ENCODE results near the gene PHYHIPL. TPM values are rescaled to one million over a fixed set of nuclear protein-coding genes. Genes with fewer than 3 reads are reported as not detected.

PHYHIPL gene
- total and polyA plus RNA-seq, 2 of the 8 experiments (the other 6 are each of a cell fraction or from before 2014, with no cell fraction given): 0.23 to 0.48 TPM

DNA sequence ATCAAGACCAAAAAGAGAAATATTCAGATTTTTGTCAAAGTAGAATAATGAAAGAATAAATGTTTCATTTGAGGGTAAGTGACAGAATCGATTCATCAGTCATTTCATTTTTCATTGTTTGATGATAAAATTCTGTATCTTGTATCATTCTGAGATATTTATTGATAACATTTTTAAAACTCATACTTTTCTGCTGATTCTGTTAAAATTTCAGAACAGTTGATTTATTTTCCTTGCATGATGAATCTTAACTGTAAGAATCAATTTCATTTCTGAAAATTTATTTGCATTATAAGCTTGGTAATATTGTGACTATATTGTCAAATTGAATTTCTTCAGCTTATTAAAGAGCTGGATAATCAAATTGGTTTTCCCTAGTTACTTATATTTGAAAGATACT, 13.9 kb downstream of the PHYHIPL start:
- H3K4me2 ChIP-seq (ENCODE audit: insufficient read depth in 1 of 2, low read depth in 2 of 2, low read length in 2 of 2): no peak overlapping the region
- FAIRE-seq: no peak
- CTCF ChIA-PET (ENCODE audit: partially characterized antibody): no interaction called here

More for the DNA sequence above, 13.9 kb downstream of the PHYHIPL start:
- H3K27ac ChIP-seq (ENCODE audit: low read depth, low read length): no peak overlapping the region
- H3K18ac ChIP-seq (ENCODE audit: extremely low read depth, low read length): no peak overlapping the region
- no peak overlapping the region for H3K56ac ChIP-seq (replicated peaks; ENCODE audit: insufficient read length, low read depth, low read length)
- H3K23me2 ChIP-seq (ENCODE audit: low read depth, low read length): no peaks in the 10 kb centered on the region
- H3K79me1 ChIP-seq (ENCODE audit: low read depth, low read length): no peaks in the 10 kb centered on the region
- H4K5ac ChIP-seq (ENCODE audit: insufficient read length, low read depth, low read length): no peak overlapping the region
- no peaks in the 10 kb centered on the region for H4K20me1 ChIP-seq (replicated peaks in 1 of 2; ENCODE audit: control insufficient read depth in 1 of 2, insufficient read depth in 2 of 2, low read length in 2 of 2)
- H2BK12ac ChIP-seq (ENCODE audit: low read depth, low read length): no peak overlapping the region
- H2BK20ac ChIP-seq (ENCODE audit: low read length): no peak overlapping the region
- H3K4ac ChIP-seq (replicated peaks; ENCODE audit: insufficient read length, low read depth, low read length): no peak overlapping the region
- H2BK5ac ChIP-seq (ENCODE audit: low read depth, low read length): no peak overlapping the region
- TF ChIP-seq EGR1 (IDR thresholded peaks at IDR 0.05; ENCODE audit: borderline replicate concordance, low read depth, low read length): no peak
- TF ChIP-seq GTF2F1 (IDR thresholded peaks at IDR 0.05; ENCODE audit: borderline replicate concordance, low read depth, low read length): no peak
- no peak for TF ChIP-seq HDAC6 (IDR thresholded peaks at IDR 0.05; ENCODE audit: low read depth, low read length)
- no peak for TF ChIP-seq SUZ12 (IDR thresholded peaks at IDR 0.05; ENCODE audit: low read length)
- TF ChIP-seq RFX5 (IDR thresholded peaks at IDR 0.05; ENCODE audit: borderline replicate concordance, low read depth, low read length): no peak
- TF ChIP-seq ZNF274 (IDR thresholded peaks at IDR 0.05; ENCODE audit: borderline replicate concordance, extremely low read depth, low read length): no peak
- no peak for TF ChIP-seq SRF (IDR thresholded peaks at IDR 0.05; ENCODE audit: low read depth, low read length)
- H3K79me2 ChIP-seq (ENCODE audit: control insufficient read depth in 1 of 2, insufficient read depth in 2 of 2, low read length in 2 of 2): no peaks in the 10 kb centered on the region
- H3K27me3 ChIP-seq (replicated peaks in 1 of 4; ENCODE audit: control insufficient read depth in 3 of 4, extremely low read depth in 1 of 4, insufficient read depth in 3 of 4, low read length in 3 of 4): no peaks in the 10 kb centered on the region
- no peak overlapping the region for H2AK5ac ChIP-seq (ENCODE audit: low read depth, low read length)
- no peaks in the 10 kb centered on the region for H3K36me3 ChIP-seq (ENCODE audit: control insufficient read depth in 2 of 4, insufficient read depth in 4 of 4, low read length in 3 of 4)
- H4K91ac ChIP-seq (replicated peaks; ENCODE audit: insufficient read length, low read length): no peak overlapping the region
- H3K23ac ChIP-seq (ENCODE audit: insufficient read length): no peak overlapping the region
- whole genome bisulfite sequencing, 2 experiments (ENCODE audit: extremely low coverage in 1 of 2, insufficient coverage in 1 of 2, insufficient read length in 1 of 2, insufficient replicate concordance in 2 of 2, low coverage in 1 of 2, low lambda C conversion rate in 2 of 2, missing lambda C conversion rate in 1 of 2): 82% methylated on average over 1 of the region's 1 CpG; no CpG with 5 or more reads in 1 of the 2 experiments
- H3K9ac ChIP-seq (replicated peaks in 1 of 4; ENCODE audit: extremely low read depth in 1 of 4, low read depth in 3 of 4, low read length in 3 of 4): no peak overlapping the region
- no peaks in the 10 kb centered on the region for H3K9me3 ChIP-seq (ENCODE audit: insufficient read depth in 2 of 2, low read depth in 1 of 2, low read length in 1 of 2)
- no peak overlapping the region for H3K4me3 ChIP-seq (ENCODE audit: extremely low read depth in 1 of 4, insufficient read depth in 2 of 4, low read depth in 3 of 4, low read length in 4 of 4)
- H2BK15ac ChIP-seq (ENCODE audit: low read length): no peak overlapping the region
- H4K8ac ChIP-seq (ENCODE audit: extremely low read depth, insufficient read depth, low read length): no peak overlapping the region
- H3K4me1 ChIP-seq (replicated peaks in 1 of 4; ENCODE audit: control insufficient read depth in 3 of 4, insufficient read depth in 4 of 4, low read length in 3 of 4): no peaks in the 10 kb centered on the region
- H2BK120ac ChIP-seq (replicated peaks; ENCODE audit: low read depth, low read length): no peak overlapping the region
- H2AFZ ChIP-seq (ENCODE audit: low read length): no peak overlapping the region
- no peak for DNase-seq (ENCODE audit: low read depth in 1 of 2, low spot score in 2 of 2)
- POLR2A ChIA-PET (ENCODE audit: partially characterized antibody): no interaction called here
- no peak overlapping the region for H3K14ac ChIP-seq (ENCODE audit: insufficient read length)
